PC-3 (cell line): ENCODE data around the gene TEX51. TPM values are rescaled to one million over a fixed set of nuclear protein-coding genes. Genes with fewer than 3 reads are reported as not detected.

ENCODE experiments used
- ATAC-seq: fragments of 200-7000 bp; cut with Tn5 transposase; 2 replicates; pipeline ENCODE4 v1.9.1; 2020; ENCODE audit warnings: mild to moderate bottlenecking, moderate library complexity
- BruUV-seq: library from RNA; stranded (reverse); fragments of 400-500 nt; replicated peaks from 2 replicates; lab custom pipeline; 2021; lab: Mats Ljungman, UMichigan
- CTCF ChIA-PET: fragments of 300-600 bp; sonication (Branson Sonifier 250); formaldehyde crosslinking; loops from one replicate; lab custom pipeline; 2022; ENCODE audit warnings: antibody characterized with exemption; lab: Charles Lee
- POLR2A ChIA-PET: fragments of 300-600 bp; sonication (Branson Sonifier 250); formaldehyde crosslinking; loops from one replicate; lab custom pipeline; 2022; ENCODE audit warnings: antibody characterized with exemption; ENCODE audit not compliant: unreplicated experiment; lab: Charles Lee
- DNase-seq: peaks from one replicate; pipeline ENCODE4 v3.0.0-alpha.2; 2015
- H2AFZ ChIP-seq: fragments of 300-600 bp; sonication (generic); 2 replicates; pipeline ENCODE4 v1.6.0; 2016; ENCODE audit warnings: antibody characterized with exemption, low read length
- H3F3A ChIP-seq: fragments of 300-600 bp; sonication (generic); one replicate; pipeline ENCODE4 v1.6.0; 2017; ENCODE audit warnings: antibody characterized with exemption, low read length, control low read depth, mild to moderate bottlenecking; ENCODE audit not compliant: unreplicated experiment
- H3K27ac ChIP-seq: fragments of 300-600 bp; sonication (generic); 2 replicates; pipeline ENCODE4 v1.5.1; 2016; ENCODE audit warnings: mild to moderate bottlenecking, low read length
- H3K27me3 ChIP-seq: fragments of 300-600 bp; sonication (generic); 2 replicates; pipeline ENCODE4 v1.6.1; 2016; ENCODE audit warnings: low read length, mixed read lengths
- H3K36me3 ChIP-seq: fragments of 300-600 bp; sonication (generic); 2 replicates; pipeline ENCODE4 v1.6.1; 2016; ENCODE audit warnings: low read depth, mixed run types, low read length, mixed read lengths
- H3K4me1 ChIP-seq: fragments of 300-600 bp; sonication (generic); 2 replicates; pipeline ENCODE4 v1.5.1; 2016; ENCODE audit warnings: low read length; ENCODE audit not compliant: insufficient read depth
- H3K4me2 ChIP-seq: fragments of 300-600 bp; sonication (generic); 2 replicates; pipeline ENCODE4 v1.6.0; 2016; ENCODE audit warnings: low read length
- H3K4me3 ChIP-seq: fragments of 300-600 bp; sonication (generic); 2 replicates; pipeline ENCODE4 v1.5.1; 2016; ENCODE audit warnings: mild to moderate bottlenecking, low read length, mixed read lengths
- H3K79me2 ChIP-seq: fragments of 300-600 bp; sonication (generic); 2 replicates; pipeline ENCODE4 v1.6.1; 2017; ENCODE audit warnings: low read length, mixed read lengths
- H3K9ac ChIP-seq: fragments of 300-600 bp; sonication (generic); 2 replicates; pipeline ENCODE4 v1.6.0; 2016; ENCODE audit warnings: mild to moderate bottlenecking, low read length
- H3K9me2 ChIP-seq: fragments of 300-600 bp; sonication (generic); replicated peaks from 2 replicates; pipeline ENCODE4 v1.6.1; 2016; ENCODE audit warnings: mixed run types, low read length, mixed read lengths
- H3K9me3 ChIP-seq: fragments of 300-600 bp; sonication (generic); 2 replicates; pipeline ENCODE4 v1.6.1; 2016; ENCODE audit warnings: low read length, mixed read lengths
- H4K20me1 ChIP-seq: fragments of 300-600 bp; sonication (generic); 2 replicates; pipeline ENCODE4 v1.6.1; 2016; ENCODE audit warnings: low read length, mixed read lengths
- EZH2 ChIP-seq: fragments of 300-600 bp; sonication (generic); IDR thresholded peaks from one replicate; pipeline ENCODE4 v1.6.1; 2017; ENCODE audit warnings: antibody characterized with exemption, mild to moderate bottlenecking, low read length; ENCODE audit not compliant: unreplicated experiment
- EZH2phosphoT487 ChIP-seq: fragments of 300-600 bp; sonication (generic); IDR thresholded peaks from 2 replicates; pipeline ENCODE4 v1.6.1; 2018; ENCODE audit warnings: mild to moderate bottlenecking, antibody characterized with exemption, low read length, borderline replicate concordance
- intact Hi-C: fragments of 100-400 bp; cut with micrococcal nuclease; formaldehyde crosslinking; loops from 2 replicates; pipeline ENCODE4 v1.9.0; 2023
- total RNA-seq: library from RNA; depleted of rRNA; stranded (reverse); fragments of >200 nt; gene quantifications from 2 replicates; pipeline ENCODE4 v1.2.3, GENCODE V29; 2014
- TF ChIP-seq, protein P1 (sequence below): fragments of 300-600 bp; sonication (generic); conservative IDR thresholded peaks from 2 replicates; pipeline ENCODE4 v1.5.1; 2017; ENCODE audit warnings: antibody characterized with exemption, low read depth, mild to moderate bottlenecking, low read length

The TEX51 gene
- total RNA-seq, 1 experiment from 2014 or later, result not detected

DNA sequence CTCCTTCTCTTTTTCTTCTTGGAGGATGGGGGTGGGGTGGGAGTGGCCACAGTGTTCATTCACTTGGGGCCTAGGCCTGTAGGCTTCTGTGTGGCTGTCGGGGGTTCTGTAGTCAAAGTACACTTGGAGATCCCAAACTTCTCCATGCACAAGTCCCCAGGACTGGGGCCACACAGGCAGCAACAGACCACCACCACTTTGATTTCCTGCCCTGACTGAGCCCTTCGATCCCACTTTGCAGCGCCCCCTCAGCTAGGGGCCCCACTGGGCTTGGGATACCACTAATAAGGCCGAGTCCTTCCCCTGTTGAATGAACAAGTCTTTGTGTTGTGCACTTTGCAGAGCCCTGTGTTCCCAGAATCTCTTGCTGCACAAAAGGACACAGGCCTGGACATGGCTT lies 5.5 kb upstream of the TEX51 start:
- POLR2A ChIA-PET, result no interaction called here
- TF ChIP-seq, protein P1, sequence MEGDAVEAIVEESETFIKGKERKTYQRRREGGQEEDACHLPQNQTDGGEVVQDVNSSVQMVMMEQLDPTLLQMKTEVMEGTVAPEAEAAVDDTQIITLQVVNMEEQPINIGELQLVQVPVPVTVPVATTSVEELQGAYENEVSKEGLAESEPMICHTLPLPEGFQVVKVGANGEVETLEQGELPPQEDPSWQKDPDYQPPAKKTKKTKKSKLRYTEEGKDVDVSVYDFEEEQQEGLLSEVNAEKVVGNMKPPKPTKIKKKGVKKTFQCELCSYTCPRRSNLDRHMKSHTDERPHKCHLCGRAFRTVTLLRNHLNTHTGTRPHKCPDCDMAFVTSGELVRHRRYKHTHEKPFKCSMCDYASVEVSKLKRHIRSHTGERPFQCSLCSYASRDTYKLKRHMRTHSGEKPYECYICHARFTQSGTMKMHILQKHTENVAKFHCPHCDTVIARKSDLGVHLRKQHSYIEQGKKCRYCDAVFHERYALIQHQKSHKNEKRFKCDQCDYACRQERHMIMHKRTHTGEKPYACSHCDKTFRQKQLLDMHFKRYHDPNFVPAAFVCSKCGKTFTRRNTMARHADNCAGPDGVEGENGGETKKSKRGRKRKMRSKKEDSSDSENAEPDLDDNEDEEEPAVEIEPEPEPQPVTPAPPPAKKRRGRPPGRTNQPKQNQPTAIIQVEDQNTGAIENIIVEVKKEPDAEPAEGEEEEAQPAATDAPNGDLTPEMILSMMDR, result no peak
- TF ChIP-seq EZH2phosphoT487 (no peak), EZH2 (no peak)
- Histone ChIP-seq H3K9me2 (no peaks in the 10 kb centered on the region), H3K79me2 (no peaks in the 10 kb centered on the region), H4K20me1 (no peaks in the 10 kb centered on the region), H3K27me3 (peaks cover 61% of the 10 kb centered on the region), H3K4me1 (no peaks in the 10 kb centered on the region), H3K4me2 (no peak overlapping the region), H3K27ac (no peak overlapping the region), H2AFZ (no peak overlapping the region), H3K9me3 (no peaks in the 10 kb centered on the region), H3K36me3 (no peaks in the 10 kb centered on the region), H3K9ac (no peak overlapping the region), H3F3A (no peaks in the 10 kb centered on the region), H3K4me3 (no peak overlapping the region)
- no TSS peak for BruUV-seq
- no peak for ATAC-seq
- DNase-seq, result no peak
- CTCF ChIA-PET, result no interaction called here
- intact Hi-C loops, result no loop called here

DNA sequence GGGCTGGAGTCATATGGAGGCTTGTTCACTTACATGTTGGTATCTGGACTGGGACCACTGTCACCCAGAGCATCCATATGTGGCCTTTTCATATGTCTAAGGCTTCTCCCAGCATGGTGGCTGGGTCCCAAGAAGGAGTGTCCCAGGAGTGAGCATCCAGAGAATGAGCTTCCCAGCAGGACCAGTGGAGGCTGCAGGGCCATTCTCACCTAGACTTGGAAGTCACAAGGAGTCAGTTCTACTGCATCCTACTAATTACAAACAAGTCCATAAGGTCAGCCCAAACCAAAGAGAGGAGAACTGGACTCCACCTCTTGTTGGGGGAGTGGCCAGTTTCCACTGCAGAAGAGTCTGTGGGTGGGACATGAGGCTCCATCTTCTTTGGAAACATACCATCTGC lies 5.1 kb upstream of the TEX51 start:
- Histone ChIP-seq H4K20me1 (no peaks in the 10 kb centered on the region), H2AFZ (no peak overlapping the region), H3K4me2 (no peak overlapping the region), H3K36me3 (no peaks in the 10 kb centered on the region), H3K9me2 (no peaks in the 10 kb centered on the region), H3K27me3 (peaks cover 61% of the 10 kb centered on the region), H3K4me3 (no peak overlapping the region), H3F3A (no peaks in the 10 kb centered on the region), H3K79me2 (no peaks in the 10 kb centered on the region), H3K9me3 (no peaks in the 10 kb centered on the region), H3K4me1 (no peaks in the 10 kb centered on the region), H3K9ac (no peak overlapping the region), H3K27ac (no peak overlapping the region)
- TF ChIP-seq EZH2, result no peak
- TF ChIP-seq, protein P1, result no peak
- TF ChIP-seq EZH2phosphoT487, result no peak
- ATAC-seq (no peak), DNase-seq (no peak)
- no TSS peak for BruUV-seq
- CTCF ChIA-PET, result no interaction called here
- POLR2A ChIA-PET, result no interaction called here
- intact Hi-C loops, result no loop called here

DNA sequence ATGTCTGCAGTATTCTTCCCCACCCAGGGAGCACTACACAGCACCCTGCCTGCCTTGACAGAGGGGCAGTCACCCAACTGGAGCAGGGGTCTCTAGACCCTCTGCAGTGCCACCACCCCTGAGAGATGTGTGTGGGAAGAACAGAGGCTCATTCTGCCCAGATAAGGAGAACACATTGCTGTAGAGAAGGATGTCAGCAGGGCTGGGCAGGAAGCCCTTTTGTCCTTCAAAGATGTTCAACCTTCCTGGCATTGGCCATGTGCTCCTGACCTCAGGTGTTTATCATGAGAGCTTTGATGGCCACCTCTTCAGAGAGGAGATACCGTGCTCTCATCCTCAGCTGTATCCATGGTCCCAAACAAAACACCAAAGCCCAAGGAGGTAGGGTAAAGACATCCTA lies 4.6 kb upstream of the TEX51 start:
- Histone ChIP-seq H3K9ac (no peak overlapping the region), H3K4me1 (no peaks in the 10 kb centered on the region), H3K4me3 (no peak overlapping the region), H3K27ac (no peak overlapping the region), H3K9me2 (no peaks in the 10 kb centered on the region), H3K27me3 (peaks cover 59% of the 10 kb centered on the region), H4K20me1 (no peaks in the 10 kb centered on the region), H3K79me2 (no peaks in the 10 kb centered on the region), H3K9me3 (no peaks in the 10 kb centered on the region), H3K36me3 (no peaks in the 10 kb centered on the region), H2AFZ (no peak overlapping the region), H3K4me2 (no peak overlapping the region), H3F3A (no peaks in the 10 kb centered on the region)
- CTCF ChIA-PET, result no interaction called here
- POLR2A ChIA-PET, result no interaction called here
- no TSS peak for BruUV-seq
- DNase-seq, result no peak
- intact Hi-C loops, result no loop called here
- ATAC-seq, result no peak
- no peak for TF ChIP-seq EZH2phosphoT487
- no peak for TF ChIP-seq EZH2
- TF ChIP-seq, protein P1, result no peak
